NCI-H345 (cell line): ENCODE measurements around the gene FAM83F.
"Not testable (repeated sequence)": the region's sequence is repeated elsewhere in the genome, so short reads cannot be mapped to it uniquely, and the experiment has no call there.

ENCODE experiments used
- DNase-seq: peaks from one replicate; lab custom pipeline; 2025; lab: John Stamatoyannopoulos, UW

The FAM83F gene

DNA sequence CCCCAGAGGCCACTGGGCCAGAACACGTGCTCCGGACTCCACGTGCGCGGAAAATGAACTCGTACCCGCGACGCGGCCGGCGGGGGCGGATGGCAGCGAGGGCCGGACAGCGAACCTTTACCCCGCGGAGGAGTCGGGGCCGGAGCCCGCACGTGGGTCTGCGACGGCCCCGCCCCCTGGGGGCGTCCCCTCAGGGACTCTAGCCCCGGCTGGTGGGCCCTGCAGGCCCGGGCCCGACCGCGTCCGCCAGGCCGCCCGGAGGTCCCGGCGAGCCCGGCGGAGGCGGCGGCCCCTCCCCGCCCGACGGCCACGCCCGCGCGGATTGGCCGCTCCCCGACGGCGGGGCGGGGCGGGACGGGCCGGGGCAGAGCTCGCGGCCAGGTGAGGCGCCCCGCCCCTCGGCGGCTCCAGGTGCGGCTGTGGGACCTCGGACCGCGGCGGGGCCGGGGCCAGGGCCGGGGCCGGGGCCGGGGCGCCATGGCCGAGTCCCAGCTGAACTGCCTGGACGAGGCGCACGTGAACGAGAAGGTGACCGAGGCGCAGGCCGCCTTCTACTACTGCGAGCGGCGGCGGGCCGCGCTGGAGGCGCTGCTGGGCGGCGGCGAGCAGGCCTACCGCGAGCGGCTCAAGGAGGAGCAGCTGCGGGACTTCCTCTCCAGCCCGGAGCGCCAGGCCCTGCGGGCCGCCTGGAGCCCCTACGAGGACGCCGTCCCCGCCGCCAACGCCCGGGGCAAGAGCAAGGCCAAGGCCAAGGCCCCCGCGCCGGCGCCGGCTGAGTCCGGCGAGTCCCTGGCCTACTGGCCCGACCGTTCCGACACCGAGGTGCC, at the start of gene FAM83F:
FAM83F (plus strand) TSS at position 389 of the 827 bp plus-strand sequence; CDS start at position 478, 89 bp downstream.
- no peak for DNase-seq

DNA sequence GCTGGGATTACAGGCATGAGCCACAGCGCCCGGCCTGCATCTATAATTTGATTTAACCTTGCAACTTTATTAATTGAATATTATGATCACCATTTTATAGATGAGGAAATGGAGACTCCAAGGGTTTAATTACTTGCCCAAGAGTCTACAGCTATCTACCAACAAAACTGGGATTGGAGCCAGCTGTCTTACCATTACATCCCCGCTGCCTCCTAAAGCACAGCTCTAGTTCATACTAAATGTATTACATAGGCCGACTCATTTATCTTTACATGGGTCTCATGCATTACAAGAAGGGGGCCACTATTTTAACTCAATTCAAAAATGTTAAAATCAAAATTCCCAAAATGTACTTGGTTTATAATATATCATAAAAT, 48.6 kb upstream of the FAM83F start:
- DNase-seq: no peak

DNA sequence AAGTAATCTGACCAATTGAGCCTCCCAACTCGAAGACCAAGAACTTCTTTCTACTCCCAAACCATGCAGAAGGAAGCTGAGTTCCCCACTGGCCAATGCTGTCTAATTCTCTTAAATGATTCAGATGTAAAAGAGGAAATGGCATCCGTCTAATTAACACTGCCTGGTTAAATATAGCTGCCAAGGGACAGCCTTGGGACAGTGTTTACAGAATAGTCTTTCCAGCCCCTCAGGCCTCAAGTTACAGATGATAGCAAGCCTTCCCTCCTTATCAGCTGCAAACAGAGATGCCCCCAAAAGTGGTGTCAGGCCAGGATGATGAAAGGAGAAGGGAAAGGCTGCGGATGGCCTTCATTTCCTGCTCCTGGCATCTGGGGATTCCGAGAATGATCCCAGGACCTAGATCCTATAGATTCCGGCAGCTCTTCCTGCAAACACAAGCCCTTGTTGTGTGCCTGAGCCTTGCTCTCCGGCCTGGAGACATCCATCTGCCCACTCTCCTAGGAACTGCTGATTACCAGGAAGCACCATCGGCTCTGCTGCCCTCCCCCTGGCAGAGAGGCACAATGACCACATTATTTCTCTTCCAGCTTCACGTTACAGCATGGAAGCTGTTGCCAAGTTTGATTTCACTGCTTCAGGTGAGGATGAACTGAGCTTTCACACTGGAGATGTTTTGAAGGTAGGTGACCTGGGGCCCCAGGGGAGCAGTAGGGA, 48.1 kb upstream of the FAM83F start:
- DNase-seq: peak; percentile 15

DNA sequence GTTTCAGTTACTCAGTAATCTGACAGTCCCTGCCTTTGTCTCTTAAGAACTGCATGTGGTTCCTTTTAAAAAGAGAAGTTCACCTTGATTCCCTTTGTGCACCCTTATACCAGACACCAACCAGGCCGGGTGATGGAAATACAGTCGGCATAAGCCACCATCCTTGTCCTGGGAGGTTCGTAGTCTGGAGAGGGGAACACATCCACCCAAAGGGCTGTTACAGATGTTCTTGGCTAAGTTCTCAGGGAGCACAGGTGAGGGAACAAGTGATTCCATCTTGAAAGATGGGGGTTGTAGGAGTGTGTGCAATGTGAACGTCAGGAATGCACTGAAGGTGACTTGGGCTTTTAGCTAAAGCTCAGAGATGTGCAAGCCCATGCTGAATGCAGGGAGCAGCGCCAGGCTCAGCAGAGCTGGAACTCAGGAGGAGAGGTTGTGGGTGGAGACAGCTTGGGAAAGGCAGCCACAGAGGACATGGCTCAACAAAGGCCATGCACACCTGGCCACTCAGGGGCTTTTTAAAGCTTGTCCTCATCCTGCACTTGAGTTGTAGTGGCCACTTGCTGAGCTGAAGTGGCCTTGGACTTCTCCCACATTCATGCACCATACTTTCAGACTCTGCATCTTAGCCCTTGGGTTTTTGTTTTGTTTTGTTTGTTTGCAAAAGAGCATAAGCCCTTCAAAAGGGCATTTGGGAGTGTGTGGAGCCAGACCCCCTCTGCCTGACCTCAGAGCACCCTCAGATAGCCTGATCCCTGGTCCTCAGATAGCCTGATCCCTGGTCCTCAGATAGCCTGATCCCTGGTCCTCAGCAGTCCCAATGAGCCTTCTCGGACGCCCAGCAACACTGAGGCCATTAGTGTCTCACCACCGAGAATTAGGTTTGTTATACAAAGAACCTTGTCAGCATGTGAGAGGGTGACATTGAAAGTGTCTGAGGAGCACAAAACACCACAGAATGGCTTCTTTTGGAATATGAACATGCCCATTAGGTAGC, 47.2 kb upstream of the FAM83F start:
- peak; percentile 31 for DNase-seq

DNA sequence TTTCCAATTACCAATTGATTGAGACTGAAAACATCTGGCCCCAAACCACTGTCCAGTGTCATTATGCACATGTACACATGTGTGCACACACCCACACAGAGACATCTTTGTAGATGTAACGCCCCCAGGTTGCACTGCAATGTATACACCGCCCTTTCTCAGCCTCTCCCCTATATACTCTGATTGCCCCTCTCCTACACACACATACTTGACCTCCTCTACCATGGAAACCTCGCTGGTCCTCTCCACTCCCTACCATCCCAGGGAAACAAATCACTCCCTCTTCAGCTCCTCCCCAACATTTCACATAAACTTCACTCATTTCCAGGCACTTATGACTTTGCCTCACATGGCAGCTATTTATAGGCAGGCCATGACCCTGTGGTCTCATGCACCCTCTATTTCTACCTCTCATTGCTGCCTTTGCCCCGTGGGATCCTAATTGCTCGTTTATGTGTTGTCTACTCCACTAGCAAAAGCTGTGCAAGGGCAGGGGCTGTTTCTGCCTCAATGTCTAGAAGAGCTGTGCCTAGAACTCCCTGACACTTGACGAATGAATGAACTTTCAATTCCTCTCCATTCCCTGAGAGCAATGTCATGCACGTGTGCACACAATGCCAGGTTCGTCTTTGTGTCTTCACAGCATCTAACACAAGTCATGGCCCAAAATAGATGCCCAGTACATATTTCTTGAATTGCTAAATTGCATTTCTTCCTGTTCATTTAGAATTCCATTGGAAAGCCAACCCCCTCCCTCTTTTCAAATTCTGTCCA, 44.6 kb upstream of the FAM83F start:
- no peak for DNase-seq

DNA sequence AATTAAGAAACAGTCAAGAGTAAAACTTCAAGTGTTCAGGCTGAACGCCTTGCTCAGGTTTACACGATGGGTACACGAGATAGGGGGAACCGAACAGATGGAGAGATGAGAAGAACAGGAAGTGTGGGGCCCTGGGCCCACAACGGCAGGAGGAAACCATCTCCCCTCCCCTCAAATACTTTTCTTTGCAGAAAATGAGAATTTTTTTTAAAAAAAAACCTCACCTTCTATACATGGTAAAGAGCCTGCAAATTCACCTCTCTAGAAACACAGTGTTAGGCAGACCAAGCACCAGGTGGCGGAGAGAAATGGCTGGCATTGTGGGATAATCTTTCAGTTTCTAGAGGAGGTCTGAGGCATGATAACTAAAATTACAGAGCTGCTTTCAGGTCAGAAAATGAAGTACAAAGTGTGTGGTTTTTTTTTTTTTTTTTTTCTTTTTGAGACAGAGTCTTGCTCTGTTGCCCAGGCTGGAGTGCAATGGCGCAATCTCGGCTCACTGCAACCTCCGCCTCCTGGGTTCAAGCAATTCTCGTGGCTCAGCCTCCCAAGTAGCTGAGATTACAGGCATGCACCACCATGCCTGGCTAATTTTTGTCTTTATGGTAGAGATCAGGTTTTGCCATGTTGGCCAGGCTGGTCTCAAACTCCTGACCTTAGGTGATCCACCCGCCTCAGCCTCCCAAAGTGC, 43.0 kb upstream of the FAM83F start:
- not testable (repeated sequence) for DNase-seq

DNA sequence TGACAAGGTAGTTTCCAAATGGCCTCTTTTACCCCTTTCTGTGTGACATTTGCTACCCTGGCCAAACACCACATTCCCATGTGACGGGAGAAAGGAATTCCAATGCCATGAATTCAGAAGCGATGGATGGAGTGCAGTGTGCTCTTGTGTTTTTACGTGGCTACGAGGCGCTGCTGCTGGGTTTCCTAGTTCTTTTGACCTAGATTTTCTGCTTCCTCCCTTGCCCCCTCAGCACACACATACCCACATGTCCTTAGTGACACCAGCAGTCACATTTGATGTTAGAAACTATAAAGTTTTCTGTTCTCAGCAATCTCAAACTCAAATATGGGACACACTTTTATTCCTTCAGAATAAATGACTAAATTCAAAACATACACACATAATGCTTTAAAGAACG, 42.4 kb upstream of the FAM83F start:
- no peak for DNase-seq

DNA sequence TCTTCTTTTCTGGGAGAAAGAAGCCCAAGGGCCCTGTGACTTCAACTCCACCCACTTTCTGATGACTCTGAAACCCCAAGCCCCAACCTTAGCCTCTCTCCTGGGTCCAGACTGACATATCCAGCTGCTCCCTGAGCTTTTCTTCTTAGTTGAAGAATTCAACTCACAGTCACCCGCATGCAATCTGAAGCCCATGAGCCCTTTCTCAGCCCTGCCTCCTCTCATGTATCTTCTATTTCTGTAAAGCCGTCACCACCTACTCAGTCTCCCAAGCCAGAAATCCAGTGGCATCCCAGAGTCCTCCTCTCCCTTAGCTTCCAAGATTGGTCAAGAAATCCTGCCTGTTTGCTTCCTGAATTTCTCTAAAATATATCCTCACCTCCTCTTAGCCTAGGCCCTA, 41.7 kb upstream of the FAM83F start:
- DNase-seq: no peak

DNA sequence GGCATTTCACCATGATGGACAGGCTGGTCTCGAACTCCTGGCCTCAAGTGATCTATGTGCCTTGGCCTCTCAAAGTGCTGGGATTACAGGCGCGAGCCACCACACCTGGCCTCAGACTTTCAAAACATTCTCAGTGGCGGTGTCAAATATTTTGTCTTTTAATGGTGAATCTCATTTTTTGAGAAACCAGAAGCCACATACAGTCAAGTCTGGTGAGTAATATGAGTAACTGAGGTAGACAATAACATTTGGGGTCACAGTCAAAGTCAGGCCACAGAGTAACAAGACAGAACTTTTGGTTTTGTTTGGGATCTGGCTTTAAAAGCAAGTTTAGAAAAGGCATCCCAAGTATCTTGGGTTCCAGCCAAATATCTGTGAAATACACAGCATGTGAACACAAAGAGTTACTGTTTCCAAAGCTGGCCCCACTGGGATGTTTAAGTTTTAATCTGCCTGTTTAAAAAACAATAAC, 40.1 kb upstream of the FAM83F start:
- DNase-seq: no peak

DNA sequence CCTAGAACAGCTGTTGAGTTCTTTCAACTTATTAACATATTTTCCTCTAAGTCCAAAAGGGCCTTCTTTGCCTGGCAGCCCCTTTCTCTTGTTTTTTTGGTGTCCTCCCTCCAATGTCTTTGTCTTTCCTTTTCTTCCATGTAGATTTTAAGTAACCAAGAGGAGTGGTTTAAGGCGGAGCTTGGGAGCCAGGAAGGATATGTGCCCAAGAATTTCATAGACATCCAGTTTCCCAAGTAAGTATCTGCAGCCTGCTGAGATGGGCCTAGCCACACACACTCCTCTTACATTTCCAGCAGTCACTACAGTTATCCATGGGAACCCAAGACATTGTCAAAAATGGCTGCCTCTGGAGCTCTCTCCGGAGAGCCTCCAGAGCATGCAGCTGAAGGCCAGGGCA, 39.1 kb upstream of the FAM83F start:
- no peak for DNase-seq

DNA sequence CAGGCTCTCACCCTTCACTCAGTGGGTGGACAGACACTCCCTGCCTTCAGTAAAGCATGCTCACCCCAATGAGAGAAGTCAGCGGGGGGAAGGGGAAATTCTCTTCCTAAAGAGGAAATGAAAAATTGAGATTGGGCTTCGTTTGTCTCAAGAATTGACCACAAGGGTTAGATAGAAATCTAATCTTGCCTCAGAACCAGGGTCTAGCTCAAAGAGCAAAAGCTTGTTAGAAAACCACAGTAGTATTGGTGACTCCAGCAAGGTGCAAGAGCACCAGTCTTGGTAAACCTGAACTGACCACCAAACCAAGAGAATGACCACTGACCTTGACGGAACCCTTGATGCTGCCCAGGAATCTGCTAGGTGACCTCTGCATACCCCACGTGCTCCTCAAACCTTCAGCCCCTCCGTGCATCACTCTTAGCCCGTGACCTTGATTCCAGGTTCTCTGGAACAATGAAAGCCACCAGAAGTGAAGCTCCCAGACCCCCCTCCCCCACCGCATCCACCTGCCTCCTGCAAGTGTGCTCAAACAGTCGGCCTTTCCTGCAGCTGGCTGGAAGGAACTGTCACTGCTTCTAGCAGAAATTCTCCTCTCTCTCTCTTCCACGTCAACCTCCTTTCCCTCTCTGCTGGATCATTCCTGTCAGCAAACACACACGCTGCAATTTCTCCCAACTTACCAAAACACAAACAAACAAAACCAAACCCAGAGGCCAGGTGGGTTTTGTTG, 37.7 kb upstream of the FAM83F start:
- DNase-seq: no peak

DNA sequence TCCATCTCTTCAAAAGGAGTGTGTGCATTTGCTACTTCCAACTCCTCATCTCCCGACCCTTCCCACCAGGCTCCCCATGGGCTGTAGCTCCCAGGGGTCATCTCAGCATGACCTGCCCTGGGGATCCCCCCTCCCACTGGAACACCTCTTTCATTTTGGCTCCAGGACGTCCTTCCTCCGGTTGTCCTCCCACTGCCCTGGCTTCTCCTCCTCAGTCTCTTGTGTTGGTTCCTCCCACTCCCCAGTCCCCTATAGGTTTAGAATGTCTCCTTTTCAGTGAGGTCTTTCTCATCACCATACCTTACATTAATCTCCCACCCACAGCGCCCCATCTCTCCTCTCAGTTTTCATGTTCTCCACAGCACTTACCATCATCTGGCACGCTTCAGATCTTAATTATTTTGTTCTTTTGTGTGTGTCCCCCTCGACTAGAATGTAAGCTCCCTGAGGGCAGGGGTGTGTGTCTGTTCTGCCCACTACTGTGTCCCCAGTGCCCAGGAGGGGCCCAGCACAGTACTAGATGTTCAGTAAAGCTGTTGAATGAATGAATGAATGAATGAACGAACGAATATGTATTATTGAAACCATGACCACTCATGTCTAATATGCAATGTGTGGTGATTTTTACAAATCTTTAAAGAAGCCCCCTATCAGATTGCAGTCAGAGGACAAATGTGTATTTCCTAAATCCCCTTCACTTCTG, 36.6 kb upstream of the FAM83F start:
- no peak for DNase-seq

DNA sequence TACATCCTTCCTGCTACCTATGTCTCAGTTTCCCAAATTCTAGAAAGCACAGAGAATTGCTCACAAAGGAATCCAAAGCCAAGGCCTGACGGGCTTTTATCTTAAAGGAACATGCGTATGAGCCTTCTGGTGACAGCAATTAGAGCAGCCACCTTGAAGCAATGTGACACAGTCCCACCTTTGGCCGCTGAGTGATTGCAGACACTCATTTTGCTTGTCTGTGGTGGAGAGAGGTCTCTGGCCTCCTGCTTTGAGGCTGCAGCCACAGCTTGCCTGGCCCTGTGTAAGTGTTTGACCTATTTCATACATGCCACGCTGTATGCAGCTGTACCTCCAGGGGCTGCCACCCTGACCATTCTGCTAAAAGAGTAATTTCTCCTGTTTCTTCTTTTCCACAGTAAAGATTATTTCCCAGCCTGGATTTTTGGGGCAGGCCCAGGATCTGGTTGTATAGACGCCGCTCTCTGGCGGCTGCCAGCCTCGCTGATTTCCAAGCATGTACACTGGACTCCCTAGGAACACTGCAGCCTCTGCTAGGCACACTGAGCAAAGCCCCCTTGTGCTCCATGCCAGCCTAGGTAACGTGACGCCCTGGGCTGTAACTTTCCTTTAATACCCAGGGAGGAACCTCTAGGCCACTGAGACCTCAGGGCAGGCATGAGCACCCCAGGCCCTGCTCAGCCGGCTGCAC, 35.7 kb upstream of the FAM83F start:
- DNase-seq: no peak

DNA sequence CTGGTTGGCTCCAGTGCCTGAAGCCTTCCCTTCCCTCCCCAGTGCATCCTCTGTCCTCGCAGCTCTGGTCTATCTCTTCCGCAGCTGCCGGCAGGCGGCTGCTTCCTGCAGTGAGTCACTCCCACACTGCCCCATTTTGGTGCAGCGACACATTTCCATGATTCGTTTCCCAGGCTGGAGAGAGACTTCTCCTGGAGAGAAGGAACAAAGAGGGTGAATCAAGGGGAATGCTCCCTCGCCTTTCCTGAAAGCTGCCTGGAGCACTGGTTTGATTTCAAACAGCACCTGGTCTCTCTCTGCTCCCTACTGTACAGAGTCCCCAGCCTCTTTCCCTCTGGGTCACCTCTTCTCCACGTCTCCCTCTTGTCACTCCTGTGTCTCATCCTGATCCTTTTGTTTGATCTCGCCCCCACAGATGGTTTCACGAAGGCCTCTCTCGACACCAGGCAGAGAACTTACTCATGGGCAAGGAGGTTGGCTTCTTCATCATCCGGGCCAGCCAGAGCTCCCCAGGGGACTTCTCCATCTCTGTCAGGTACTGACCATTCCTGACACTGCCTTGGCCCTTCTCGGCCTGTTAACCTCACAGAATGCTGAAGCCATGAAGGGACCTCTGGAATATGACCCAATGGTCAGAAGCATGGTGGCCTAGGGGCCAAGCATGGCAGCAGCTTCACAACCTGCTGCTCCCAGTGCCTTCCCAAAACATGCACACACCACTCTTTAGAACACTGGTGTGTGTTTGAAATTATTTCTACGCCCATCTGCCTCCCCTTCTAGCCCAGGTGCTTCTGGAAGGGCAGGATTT, 34.9 kb upstream of the FAM83F start, which contains the start of gene TMA7B:
TMA7B (plus strand) TSS at position 758 of the 808 bp plus-strand sequence. CDS start 3,978 bp downstream, outside the sequence.
- DNase-seq: no peak

DNA sequence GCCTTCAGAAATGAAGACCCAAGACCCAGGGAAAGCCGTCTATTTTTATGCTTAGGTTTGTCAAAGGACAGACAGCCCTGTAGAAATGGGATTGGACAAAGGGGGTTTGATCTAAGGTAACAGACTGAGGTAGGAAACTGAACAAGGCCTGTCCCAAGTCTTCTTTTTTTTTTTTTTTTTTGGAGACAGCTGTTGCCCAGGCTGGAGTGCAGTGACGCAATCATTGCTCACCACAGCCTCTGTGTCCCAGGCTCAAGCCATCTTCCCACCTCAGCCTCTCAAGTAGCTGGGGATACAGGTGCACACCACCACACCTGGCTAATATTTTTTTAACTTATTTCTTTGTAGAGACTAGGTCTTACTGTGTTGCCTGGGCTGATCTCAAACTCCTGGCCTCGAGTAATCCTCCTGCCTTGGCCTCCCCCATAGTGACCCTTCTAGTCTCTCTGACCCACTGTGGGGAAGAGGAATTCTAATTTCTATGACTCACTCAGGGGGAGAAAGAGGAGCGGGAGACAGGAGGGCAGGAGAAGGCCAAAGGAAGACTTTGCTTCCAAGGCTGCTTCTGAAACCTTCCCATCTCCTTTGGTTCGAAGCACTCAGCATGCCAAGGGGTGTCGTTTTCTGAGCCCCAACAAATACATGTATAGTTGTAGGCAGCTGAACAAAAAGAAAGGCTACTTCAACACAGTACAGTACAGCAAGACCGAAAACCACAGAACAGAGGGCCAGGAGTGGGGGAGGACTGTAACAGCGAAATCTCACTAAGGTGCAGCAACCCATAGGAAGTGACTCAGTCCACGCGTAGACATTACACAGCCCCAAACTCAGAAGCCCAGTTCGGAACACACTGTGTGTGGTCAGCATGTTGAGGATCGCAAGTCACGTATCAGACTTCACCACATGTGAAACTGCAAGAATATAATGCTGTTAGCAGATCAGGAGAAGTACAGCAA, 33.7 kb upstream of the FAM83F start:
- no peak for DNase-seq

DNA sequence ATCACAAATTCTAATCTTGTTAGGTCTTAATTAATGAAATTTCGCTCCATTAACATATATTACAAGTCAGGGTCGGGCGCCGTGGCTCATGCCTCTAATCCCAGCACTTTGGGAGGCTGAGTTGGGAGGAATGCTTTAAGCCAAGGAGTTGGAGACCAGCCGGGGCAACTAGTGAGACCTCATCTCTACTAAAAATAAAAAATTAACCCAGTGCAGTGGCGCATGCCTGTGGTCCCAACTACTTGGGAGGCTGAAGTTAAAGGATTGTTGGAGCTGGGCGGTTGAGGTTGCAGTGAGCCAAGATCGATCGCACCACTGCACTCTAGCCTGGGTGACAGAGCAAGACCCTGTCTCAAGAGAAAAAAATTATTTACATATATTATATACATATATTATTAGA, 32.7 kb upstream of the FAM83F start:
- DNase-seq: no peak

DNA sequence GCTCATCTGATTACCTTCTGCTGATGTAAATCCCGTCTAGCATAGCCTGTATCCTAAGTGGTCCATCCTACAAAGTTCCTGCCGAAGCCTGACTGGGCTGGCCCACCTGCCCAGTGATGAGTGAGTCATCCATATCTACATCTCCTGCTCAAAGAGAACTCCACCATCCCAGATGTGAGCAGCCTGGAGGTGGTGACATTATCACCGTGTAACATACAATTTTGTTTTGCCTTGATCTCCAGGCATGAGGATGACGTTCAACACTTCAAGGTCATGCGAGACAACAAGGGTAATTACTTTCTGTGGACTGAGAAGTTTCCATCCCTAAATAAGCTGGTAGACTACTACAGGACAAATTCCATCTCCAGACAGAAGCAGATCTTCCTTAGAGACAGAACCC, 29.0 kb upstream of the FAM83F start:
- no peak for DNase-seq
